B cell (primary cell): Measurements from ENCODE around the gene COL5A1. TPM values are rescaled to one million over a fixed set of nuclear protein-coding genes. Genes with fewer than 3 reads are reported as not detected.

Experiments used
- ATAC-seq: fragments of 200-7000 bp; cut with Tn5 transposase; one replicate; pipeline ENCODE4 v1.10.0; 2021; ENCODE audit warnings: low read depth, mild to moderate bottlenecking, moderate number of reproducible peaks, moderate library complexity
- CTCF ChIA-PET: fragments of 350-600 bp; sonication (Branson Sonifier 250); formaldehyde crosslinking; loops from one replicate; lab custom pipeline; 2021; ENCODE audit warnings: antibody characterized with exemption, inconsistent platforms; lab: Charles Lee
- POLR2A ChIA-PET: fragments of 350-600 bp; sonication (Branson Sonifier 250); formaldehyde crosslinking; loops from one replicate; lab custom pipeline; 2021; ENCODE audit warnings: antibody characterized with exemption; lab: Charles Lee
- DNase-seq: peaks from one replicate; pipeline ENCODE4 v3.0.0; 2013
- H2AFZ ChIP-seq: 2 replicates; pipeline ENCODE4 v1.6.1; 2012; ENCODE audit warnings: mild to moderate bottlenecking, low read depth, low read length; ENCODE audit not compliant: insufficient read depth, poor library complexity, severe bottlenecking
- H3K27ac ChIP-seq, 2 donors: 1 replicate in 1 of 2; 2 replicates in 1 of 2; pipeline ENCODE4 v1.5.1; 2012 to 2013; ENCODE audit warnings: low read length in 2 of 2, mild to moderate bottlenecking in 2 of 2, moderate library complexity in 1 of 2
- H3K27me3 ChIP-seq, 4 experiments: fragments of 200-600 bp in 1 of 4; sonication (generic) in 1 of 4; replicated peaks in 1 of 4; 1 replicate in 2 of 4; 2 replicates in 2 of 4; pipeline versions ENCODE4 v1.6.1 to v1.7.0; 2013 to 2016; ENCODE audit warnings: low read length in 3 of 4, mild to moderate bottlenecking in 2 of 4, mixed read lengths in 1 of 4, moderate library complexity in 1 of 4; ENCODE audit not compliant: insufficient read depth in 4 of 4, control insufficient read depth in 3 of 4; ENCODE audit errors: control extremely low read depth in 1 of 4
- H3K36me3 ChIP-seq, 2 experiments: replicated peaks in 1 of 2; 1 replicate in 1 of 2; 2 replicates in 1 of 2; pipeline versions ENCODE4 v1.6.1 to v1.7.1; 2013; ENCODE audit warnings: low read length in 1 of 2; ENCODE audit not compliant: insufficient read depth in 2 of 2, control insufficient read depth in 1 of 2; ENCODE audit errors: control extremely low read depth in 1 of 2, extremely low read depth in 1 of 2
- H3K4me1 ChIP-seq, 2 donors: fragments of 200-600 bp in 1 of 2; sonication (generic) in 1 of 2; 1 replicate in 1 of 2; 2 replicates in 1 of 2; pipeline versions ENCODE4 v1.5.1 to v1.6.1; 2013 to 2017; ENCODE audit warnings: low read length in 2 of 2; ENCODE audit not compliant: control insufficient read depth in 2 of 2, insufficient read depth in 2 of 2
- H3K4me2 ChIP-seq: replicated peaks from 2 replicates; pipeline ENCODE3; 2012; ENCODE audit warnings: mild to moderate bottlenecking, low read depth, low read length; ENCODE audit not compliant: poor library complexity, severe bottlenecking
- H3K4me3 ChIP-seq, 5 experiments: fragments of 200-600 bp in 1 of 5; sonication (generic) in 1 of 5; 1 replicate in 3 of 5; 2 replicates in 2 of 5; pipeline versions ENCODE4 v1.5.1 to v1.7.0; 2011 to 2016; ENCODE audit warnings: low read length in 4 of 5, mild to moderate bottlenecking in 4 of 5, low read depth in 2 of 5, control low read depth in 1 of 5, moderate library complexity in 1 of 5; ENCODE audit not compliant: insufficient read depth in 1 of 5; ENCODE audit errors: control extremely low read depth in 1 of 5, extremely low read depth in 1 of 5
- H3K79me2 ChIP-seq: fragments of 200-600 bp; sonication (generic); one replicate; pipeline ENCODE4 v1.6.0; 2016; ENCODE audit warnings: low read length; ENCODE audit not compliant: control insufficient read depth, insufficient read depth
- H3K9ac ChIP-seq: fragments of 200-600 bp; sonication (generic); 2 replicates; pipeline ENCODE4 v1.6.1; 2017; ENCODE audit warnings: mild to moderate bottlenecking, low read length, moderate library complexity
- H3K9me3 ChIP-seq, 3 donors: one replicate each; pipeline versions ENCODE4 v1.6.1 to v1.7.1; 2013; ENCODE audit warnings: low read length in 2 of 3; ENCODE audit not compliant: control insufficient read depth in 2 of 3, insufficient read depth in 1 of 3; ENCODE audit errors: control extremely low read depth in 1 of 3
- H4K20me1 ChIP-seq: 2 replicates; pipeline ENCODE4 v1.6.0; 2012; ENCODE audit warnings: mild to moderate bottlenecking, low read length; ENCODE audit not compliant: insufficient read depth, control insufficient read depth, poor library complexity, severe bottlenecking
- H3K27ac Mint-ChIP-seq: one replicate; pipeline ENCODE4 v1.8.0; 2021; ENCODE audit warnings: mixed read lengths
- H3K27me3 Mint-ChIP-seq: one replicate; pipeline ENCODE4 v1.8.0; 2021; ENCODE audit warnings: mixed read lengths
- H3K4me1 Mint-ChIP-seq: one replicate; pipeline ENCODE4 v1.8.0; 2021; ENCODE audit warnings: mixed read lengths
- H3K4me3 Mint-ChIP-seq: one replicate; pipeline ENCODE4 v1.8.0; 2021; ENCODE audit warnings: mixed read lengths
- H3K9me3 Mint-ChIP-seq: one replicate; pipeline ENCODE4 v1.8.0; 2022; ENCODE audit warnings: mixed read lengths; ENCODE audit not compliant: insufficient read depth
- CTCF ChIP-seq: fragments of 200-600 bp; IDR thresholded peaks from one replicate; pipeline ENCODE4 v1.8.0; 2022; ENCODE audit warnings: antibody characterized with exemption, mild to moderate bottlenecking
- EZH2 ChIP-seq: IDR thresholded peaks from 2 replicates; pipeline ENCODE4 v1.6.1; 2012; ENCODE audit warnings: borderline replicate concordance, low read depth, mild to moderate bottlenecking, moderate library complexity, low read length; ENCODE audit not compliant: insufficient read depth, poor library complexity, severe bottlenecking
- WGBS: methylation state at CpG from one replicate; pipeline ENCODE4 v1.1.5; 2013; ENCODE audit warnings: missing lambda C conversion rate; ENCODE audit not compliant: insufficient coverage; 5-methylcytosine and 5-hydroxymethylcytosine counted together
- intact Hi-C: fragments of 100-400 bp; cut with micrococcal nuclease; formaldehyde crosslinking; loops from one replicate; pipeline ENCODE4 v1.10.0; 2022
- polyA plus RNA-seq: library from polyadenylated mRNA; depleted of rRNA; stranded (reverse); fragments of >200 nt; gene quantifications from 2 replicates; pipeline ENCODE4 v1.2.3, GENCODE V29; 2012
- total RNA-seq, 2 donors: library from RNA; stranded (reverse); fragments of 120-200 nt in 1 of 2; gene quantifications; 1 replicate in 1 of 2; 2 replicates in 1 of 2; pipeline versions ENCODE4 v1.2.3 to v1.2.4, GENCODE V29; 2013 to 2022

Gene COL5A1
- total and polyA plus RNA-seq, 2 donors (not counting 1 experiment from before 2014, with no cell fraction given) = 0.06 TPM; not detected in 1

- TF ChIP-seq EZH2 = no peak
- no peak for TF ChIP-seq CTCF
- no peak overlapping the region for H3K4me3 Mint-ChIP-seq
- peaks cover 4% of the 10 kb centered on the region for H3K27me3 Mint-ChIP-seq
- Histone ChIP-seq H3K79me2 (no peaks in the 10 kb centered on the region), H3K27ac (no peak overlapping the region), H3K4me1 (no peaks in the 10 kb centered on the region), H2AFZ (no peak overlapping the region), H4K20me1 (no peaks in the 10 kb centered on the region), H3K9ac (no peak overlapping the region), H3K36me3 (no peaks in the 10 kb centered on the region), H3K9me3 (peaks cover 0 to 2% (median 0%) of the 10 kb centered on the region in 3 donors), H3K27me3 (peaks cover 0 to 7% (median 0%) of the 10 kb centered on the region in 4 experiments), H3K4me3 (no peak overlapping the region), H3K4me2 (no peak overlapping the region)
- ATAC-seq (no peak), DNase-seq (no peak)
- H3K27ac Mint-ChIP-seq = no peak overlapping the region
- peaks cover 2% of the 10 kb centered on the region for H3K4me1 Mint-ChIP-seq
- ChIA-PET CTCF (no interaction called here), POLR2A (no interaction called here)
- WGBS = 94% methylated on average over 24 of the region's 24 CpGs
- H3K9me3 Mint-ChIP-seq = peaks cover 2% of the 10 kb centered on the region
- intact Hi-C loops = no loop called here
Measured at GRCh38 chr9:134717924-134718645, 76.5 kb downstream of the COL5A1 start.

GRCh38 chr9:134719331-134719730 lies 77.7 kb downstream of the COL5A1 start:
- POLR2A ChIA-PET = no interaction called here
- H3K9me3 Mint-ChIP-seq = no peaks in the 10 kb centered on the region
- 95% methylated on average over 11 of the region's 11 CpGs for WGBS

More at GRCh38 chr9:134719331-134719730, 77.7 kb downstream of the COL5A1 start:
- H3K4me2 ChIP-seq = no peak overlapping the region
- H3K79me2 ChIP-seq = no peaks in the 10 kb centered on the region
- intact Hi-C loops = no loop called here
- no peak for TF ChIP-seq CTCF
- TF ChIP-seq EZH2 = no peak
- no peak overlapping the region for H3K9ac ChIP-seq
- H3K36me3 ChIP-seq = no peaks in the 10 kb centered on the region
- no peak overlapping the region for H2AFZ ChIP-seq
- no peak for DNase-seq
- H4K20me1 ChIP-seq = no peaks in the 10 kb centered on the region
- peaks cover 4% of the 10 kb centered on the region for H3K4me1 Mint-ChIP-seq
- no peak for ATAC-seq
- H3K4me3 ChIP-seq = no peak overlapping the region
- H3K27me3 ChIP-seq = peaks cover 0 to 7% (median 0%) of the 10 kb centered on the region in 4 experiments
- no peaks in the 10 kb centered on the region for H3K9me3 ChIP-seq
- H3K4me3 Mint-ChIP-seq = no peak overlapping the region
- H3K27ac Mint-ChIP-seq = no peak overlapping the region
- CTCF ChIA-PET = no interaction called here
- peaks cover 4% of the 10 kb centered on the region for H3K27me3 Mint-ChIP-seq
- peaks cover 5 to 8% of the 10 kb centered on the region in 2 donors for H3K4me1 ChIP-seq
- no peak overlapping the region for H3K27ac ChIP-seq
